Vagina (tissue), 2 donors: Measurements from ENCODE around the gene CTSE. TPM values are rescaled to one million over a fixed set of nuclear protein-coding genes. Genes with fewer than 3 reads are reported as not detected.

ENCODE experiments used
- DNase-seq, 2 donors: peaks; one replicate each; pipeline ENCODE4 v3.0.0-alpha.2; 2017; ENCODE audit errors: extremely low spot score in 2 of 2
- H3K27ac ChIP-seq: fragments of 200-600 bp; sonication (generic); one replicate; pipeline ENCODE4 v1.5.1; 2019
- H3K27me3 ChIP-seq: fragments of 200-600 bp; sonication (generic); one replicate; pipeline ENCODE4 v1.5.1; 2019
- H3K36me3 ChIP-seq, 2 donors: fragments of 200-600 bp; sonication (generic); one replicate each; pipeline ENCODE4 v1.5.1; 2017 to 2019
- H3K4me1 ChIP-seq: fragments of 200-600 bp; sonication (generic); one replicate; pipeline ENCODE4 v1.5.1; 2019
- H3K4me3 ChIP-seq, 2 donors: fragments of 200-600 bp; sonication (generic); 1 replicate in 1 of 2; 2 replicates in 1 of 2; pipeline ENCODE4 v1.5.1; 2016 to 2019
- H3K9me3 ChIP-seq: fragments of 200-600 bp; sonication (generic); one replicate; pipeline ENCODE4 v1.5.1; 2019
- POLR2A ChIP-seq, 2 donors: fragments of 450-650 bp; IDR thresholded peaks; one replicate each; pipeline ENCODE4 v1.6.1; 2017; ENCODE audit warnings: antibody characterized with exemption in 2 of 2, mild to moderate bottlenecking in 2 of 2, moderate library complexity in 2 of 2
- POLR2AphosphoS5 ChIP-seq, 2 donors: sonication (generic); formaldehyde crosslinking; IDR thresholded peaks; one replicate each; pipeline ENCODE4 v1.9.0; 2017; ENCODE audit warnings: antibody characterized with exemption in 2 of 2, mild to moderate bottlenecking in 2 of 2, low read depth in 1 of 2; ENCODE audit not compliant: insufficient read depth in 1 of 2
- intact Hi-C: fragments of 100-400 bp; cut with DNase I; formaldehyde crosslinking; loops from one replicate; pipeline ENCODE4 v1.15.1; 2023
- total RNA-seq: library from RNA; depleted of rRNA; stranded (reverse); fragments of >200 nt; gene quantifications from one replicate; pipeline ENCODE4 v1.2.3, GENCODE V29; 2016
- TF ChIP-seq, protein P1 (sequence below), 3 experiments: fragments of 450-650 bp in 2 of 3; fragments of 200-600 bp in 1 of 3; sonication (generic) in 1 of 3; IDR thresholded peaks; one replicate each; pipeline ENCODE4 v1.5.1; 2017 to 2019; ENCODE audit warnings: antibody characterized with exemption in 3 of 3, mild to moderate bottlenecking in 2 of 3, moderate library complexity in 2 of 3

The CTSE gene
- total RNA-seq, 1 donor from 2014 or later, result not detected

DNA sequence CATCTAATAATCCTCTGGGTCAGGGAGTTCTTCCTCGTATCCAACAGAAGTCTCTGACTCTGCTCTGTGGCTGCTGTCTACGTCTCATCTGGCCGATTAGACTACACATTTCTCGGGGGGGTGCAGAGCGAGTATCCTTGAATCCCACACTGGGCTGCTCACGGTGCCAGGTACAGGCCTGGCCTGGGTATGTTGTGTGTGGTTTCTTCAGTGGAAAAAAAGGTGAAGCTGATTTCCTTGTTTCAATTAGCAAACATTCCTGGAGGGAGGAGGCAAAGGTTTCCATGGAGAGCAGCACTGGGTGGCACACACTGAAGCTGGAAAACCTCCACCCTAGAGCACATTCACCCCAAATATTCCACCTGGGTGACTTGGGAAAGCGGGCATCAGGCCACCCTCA is 18.5 kb downstream of the CTSE start:
- intact Hi-C loops, result no loop called here
- no peak overlapping the region for H3K27ac ChIP-seq
- DNase-seq, result no peak

DNA sequence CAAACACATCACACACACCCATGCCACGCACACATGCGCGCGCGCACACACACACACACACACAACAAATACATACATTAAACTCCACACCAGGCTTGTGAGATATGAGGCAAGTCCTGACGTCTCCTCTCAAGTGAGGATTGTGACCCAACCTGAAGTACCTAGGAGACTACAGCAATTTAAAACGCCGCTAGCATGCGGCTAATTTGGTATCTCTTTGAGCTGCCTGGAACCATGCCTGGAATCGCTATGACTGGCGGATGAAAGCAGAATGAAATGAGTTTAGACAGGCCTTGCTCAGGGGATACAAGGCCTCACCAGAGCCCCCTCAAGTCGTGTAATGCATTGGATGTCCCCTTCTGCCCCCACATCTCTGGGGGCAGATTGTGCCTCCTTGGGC is 18.9 kb downstream of the CTSE start:
- intact Hi-C loops, result no loop called here
- H3K4me1 ChIP-seq, result peaks cover 46% of the 10 kb centered on the region
- no peak overlapping the region for H3K4me3 ChIP-seq
- DNase-seq, result peak in 1 of 2 donors; percentile 80
- no peak for TF ChIP-seq POLR2A (IDR thresholded peaks at IDR 0.05)
- peak in 1 of 2 donors; percentile 25 for TF ChIP-seq POLR2AphosphoS5 (IDR thresholded peaks at IDR 0.05; ENCODE audit: insufficient read depth in 1 of 2, low read depth in 1 of 2)
- TF ChIP-seq, protein P1, sequence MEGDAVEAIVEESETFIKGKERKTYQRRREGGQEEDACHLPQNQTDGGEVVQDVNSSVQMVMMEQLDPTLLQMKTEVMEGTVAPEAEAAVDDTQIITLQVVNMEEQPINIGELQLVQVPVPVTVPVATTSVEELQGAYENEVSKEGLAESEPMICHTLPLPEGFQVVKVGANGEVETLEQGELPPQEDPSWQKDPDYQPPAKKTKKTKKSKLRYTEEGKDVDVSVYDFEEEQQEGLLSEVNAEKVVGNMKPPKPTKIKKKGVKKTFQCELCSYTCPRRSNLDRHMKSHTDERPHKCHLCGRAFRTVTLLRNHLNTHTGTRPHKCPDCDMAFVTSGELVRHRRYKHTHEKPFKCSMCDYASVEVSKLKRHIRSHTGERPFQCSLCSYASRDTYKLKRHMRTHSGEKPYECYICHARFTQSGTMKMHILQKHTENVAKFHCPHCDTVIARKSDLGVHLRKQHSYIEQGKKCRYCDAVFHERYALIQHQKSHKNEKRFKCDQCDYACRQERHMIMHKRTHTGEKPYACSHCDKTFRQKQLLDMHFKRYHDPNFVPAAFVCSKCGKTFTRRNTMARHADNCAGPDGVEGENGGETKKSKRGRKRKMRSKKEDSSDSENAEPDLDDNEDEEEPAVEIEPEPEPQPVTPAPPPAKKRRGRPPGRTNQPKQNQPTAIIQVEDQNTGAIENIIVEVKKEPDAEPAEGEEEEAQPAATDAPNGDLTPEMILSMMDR (IDR thresholded peaks at IDR 0.05), result no peak
- no peaks in the 10 kb centered on the region for H3K36me3 ChIP-seq
- no peaks in the 10 kb centered on the region for H3K9me3 ChIP-seq
- H3K27me3 ChIP-seq, result no peaks in the 10 kb centered on the region
- H3K27ac ChIP-seq, result peak overlapping the region; percentile 89

More for the DNA sequence above, 18.5 kb downstream of the CTSE start:
- Histone ChIP-seq H3K27me3 (no peaks in the 10 kb centered on the region), H3K4me3 (no peak overlapping the region), H3K4me1 (peaks cover 42% of the 10 kb centered on the region), H3K36me3 (no peaks in the 10 kb centered on the region), H3K9me3 (no peaks in the 10 kb centered on the region)
- TF ChIP-seq, protein P1 (IDR thresholded peaks at IDR 0.05), result no peak
- TF ChIP-seq POLR2A (IDR thresholded peaks at IDR 0.05) (no peak), POLR2AphosphoS5 (IDR thresholded peaks at IDR 0.05; ENCODE audit: insufficient read depth in 1 of 2, low read depth in 1 of 2) (no peak)

DNA sequence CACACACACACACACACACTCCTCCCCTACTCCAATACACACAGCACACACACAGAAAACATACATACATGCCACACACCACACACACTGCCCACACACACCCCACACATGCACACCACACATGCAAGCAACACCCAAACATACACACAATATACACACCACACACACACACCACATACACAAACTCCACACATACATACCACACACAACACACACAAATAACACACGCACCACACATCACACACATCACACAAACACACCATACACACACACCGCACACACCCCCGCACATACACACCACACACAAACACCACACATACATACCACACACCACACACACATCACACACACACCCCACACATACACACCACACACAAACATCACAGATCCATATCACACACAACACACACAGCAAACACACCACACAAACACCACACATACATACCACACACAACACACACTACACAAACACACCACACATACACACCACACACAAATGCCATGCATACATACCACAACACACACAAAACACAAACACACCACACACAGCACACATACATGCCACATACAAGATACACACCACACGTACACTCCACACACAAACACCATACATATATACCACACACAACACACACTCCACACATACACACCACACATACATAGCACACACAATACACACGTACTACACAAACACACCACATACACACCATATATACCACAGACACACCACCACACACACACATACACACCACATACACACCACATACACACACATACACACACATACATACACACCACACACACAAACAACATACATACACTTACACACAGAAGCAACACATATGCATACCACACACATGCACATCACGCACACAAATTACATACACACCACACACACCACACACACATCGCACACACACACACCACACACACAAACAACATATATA is 19.6 kb downstream of the CTSE start:
- Histone ChIP-seq H3K4me3 (no peak overlapping the region), H3K27ac (peak overlapping the region; percentile 89), H3K9me3 (no peaks in the 10 kb centered on the region), H3K36me3 (no peaks in the 10 kb centered on the region), H3K4me1 (peaks cover 52% of the 10 kb centered on the region), H3K27me3 (no peaks in the 10 kb centered on the region)
- intact Hi-C loops, result no loop called here
- TF ChIP-seq POLR2AphosphoS5 (IDR thresholded peaks at IDR 0.05; ENCODE audit: insufficient read depth in 1 of 2, low read depth in 1 of 2) (no peak), POLR2A (IDR thresholded peaks at IDR 0.05) (no peak)
- TF ChIP-seq, protein P1 (IDR thresholded peaks at IDR 0.05), result no peak
- DNase-seq, result no peak

DNA sequence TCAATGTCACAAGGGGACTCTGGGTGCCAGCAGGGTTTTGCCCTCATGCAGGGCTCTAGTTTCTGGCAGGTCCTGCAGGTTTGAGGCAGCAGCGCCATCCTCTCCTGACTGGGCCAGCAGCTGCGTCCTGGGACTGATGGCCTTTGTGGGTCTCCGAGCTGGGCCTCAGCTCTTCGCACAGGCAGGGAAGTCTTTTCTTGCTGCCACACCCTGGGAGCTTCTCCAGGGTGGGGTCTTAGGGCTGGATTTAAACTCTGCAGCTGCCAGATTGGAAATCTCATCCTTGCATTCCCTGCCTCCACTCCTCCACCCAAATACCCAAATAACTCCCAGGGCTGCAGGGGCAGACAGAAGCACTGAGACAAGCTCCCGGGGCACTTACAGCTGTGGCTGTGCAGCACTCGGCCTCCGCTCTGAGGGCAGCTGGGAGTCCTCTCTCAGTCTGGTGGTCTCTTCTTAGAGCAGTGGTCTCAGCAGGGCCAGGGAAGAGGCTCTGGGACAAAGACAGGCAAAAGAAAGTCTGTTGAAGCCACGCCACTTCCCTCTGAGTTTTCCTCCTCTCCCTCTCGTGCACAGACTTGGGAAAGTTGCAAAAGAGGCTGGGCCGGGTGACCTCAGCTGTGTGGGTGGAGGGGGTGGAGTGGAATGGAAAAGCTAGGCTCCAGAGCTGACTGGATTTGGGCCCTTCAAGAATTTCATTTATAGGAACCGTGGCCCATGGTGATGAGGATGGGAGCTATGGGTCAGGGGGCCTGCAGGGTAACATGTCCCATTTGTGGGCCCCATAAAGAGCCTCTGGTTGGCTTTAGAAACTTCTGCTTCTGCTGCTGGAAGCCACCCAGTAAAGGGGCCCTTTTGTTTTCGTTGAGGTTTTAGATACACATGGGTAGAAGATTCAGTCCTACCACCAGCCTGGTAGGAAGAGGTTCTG is 20.6 kb downstream of the CTSE start, which contains the start of gene RAB7B:
TSS of gene RAB7B (minus strand) at position 525 of the 931 bp plus-strand sequence. CDS start 9,260 bp downstream, outside the sequence.
- peak within 1 kb of the TSS; percentile 44 to 46 for H3K4me3 ChIP-seq
- peaks cover 62% of the 10 kb centered on the region for H3K4me1 ChIP-seq
- no peaks in the 10 kb centered on the region for H3K36me3 ChIP-seq
- peak; percentile 71 to 82 for TF ChIP-seq POLR2AphosphoS5 (IDR thresholded peaks at IDR 0.05; ENCODE audit: insufficient read depth in 1 of 2, low read depth in 1 of 2)
- TF ChIP-seq, protein P1 (IDR thresholded peaks at IDR 0.05), result no peak
- TF ChIP-seq POLR2A (IDR thresholded peaks at IDR 0.05), result peak in 1 of 2 donors; percentile 30
- intact Hi-C loops, result no loop called here
- no peaks in the 10 kb centered on the region for H3K27me3 ChIP-seq
- DNase-seq, result peak; percentile 67 to 95
- H3K9me3 ChIP-seq, result no peaks in the 10 kb centered on the region
- H3K27ac ChIP-seq, result peak within 1 kb of the TSS; percentile 89
